Hepatocyte (in vitro differentiated cells): ENCODE data around the gene KPNA3.

ENCODE experiments used
- CTCF ChIP-seq: fragments of 200-600 bp; sonication (generic); IDR thresholded peaks from 2 replicates; pipeline ENCODE4 v1.5.1; 2016; ENCODE audit warnings: antibody characterized with exemption, mild to moderate bottlenecking; ENCODE audit not compliant: poor library complexity
- EZH2phosphoT487 ChIP-seq: fragments of 200-600 bp; sonication (generic); IDR thresholded peaks from one replicate; pipeline ENCODE4 v1.6.1; 2018; ENCODE audit warnings: antibody characterized with exemption, mild to moderate bottlenecking, low read depth, moderate library complexity; ENCODE audit not compliant: unreplicated experiment, severe bottlenecking

DNA sequence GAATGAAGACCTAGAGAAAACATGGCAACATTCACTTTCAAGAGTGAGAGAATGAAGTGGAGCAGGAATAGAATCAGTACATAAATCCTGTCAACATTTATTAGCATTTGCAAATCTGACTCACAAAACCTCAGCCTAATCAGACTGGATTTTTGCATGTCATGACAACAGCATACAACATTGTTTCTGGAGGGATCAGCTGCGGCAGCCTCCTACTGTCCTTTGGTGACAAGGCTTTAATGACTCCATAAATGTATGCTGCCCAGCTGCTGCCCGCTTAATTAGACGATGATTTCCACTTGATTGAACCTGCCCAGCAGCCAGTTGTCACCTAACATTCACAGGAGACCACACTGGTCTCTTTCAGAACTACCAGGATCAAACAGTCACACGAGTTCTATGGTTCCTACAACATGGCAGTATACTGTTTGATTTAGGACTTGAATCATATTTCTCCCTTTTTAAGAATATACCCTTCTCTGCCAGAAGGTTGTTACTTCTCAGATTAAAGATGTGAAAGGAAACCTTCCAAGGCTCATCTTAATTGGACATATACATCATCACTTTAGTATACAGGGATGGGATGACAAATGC is 110.5 kb downstream of the KPNA3 start:
- TF ChIP-seq CTCF (no peak), EZH2phosphoT487 (no peak)
